ENCODE data around the gene PARP8. TPM values are rescaled to one million over a fixed set of nuclear protein-coding genes. Genes with fewer than 3 reads are reported as not detected.

The PARP8 gene
- total RNA-seq, 6 donors from 2014 or later, result 33.3 to 64.1 (median 34.6) TPM

DNA sequence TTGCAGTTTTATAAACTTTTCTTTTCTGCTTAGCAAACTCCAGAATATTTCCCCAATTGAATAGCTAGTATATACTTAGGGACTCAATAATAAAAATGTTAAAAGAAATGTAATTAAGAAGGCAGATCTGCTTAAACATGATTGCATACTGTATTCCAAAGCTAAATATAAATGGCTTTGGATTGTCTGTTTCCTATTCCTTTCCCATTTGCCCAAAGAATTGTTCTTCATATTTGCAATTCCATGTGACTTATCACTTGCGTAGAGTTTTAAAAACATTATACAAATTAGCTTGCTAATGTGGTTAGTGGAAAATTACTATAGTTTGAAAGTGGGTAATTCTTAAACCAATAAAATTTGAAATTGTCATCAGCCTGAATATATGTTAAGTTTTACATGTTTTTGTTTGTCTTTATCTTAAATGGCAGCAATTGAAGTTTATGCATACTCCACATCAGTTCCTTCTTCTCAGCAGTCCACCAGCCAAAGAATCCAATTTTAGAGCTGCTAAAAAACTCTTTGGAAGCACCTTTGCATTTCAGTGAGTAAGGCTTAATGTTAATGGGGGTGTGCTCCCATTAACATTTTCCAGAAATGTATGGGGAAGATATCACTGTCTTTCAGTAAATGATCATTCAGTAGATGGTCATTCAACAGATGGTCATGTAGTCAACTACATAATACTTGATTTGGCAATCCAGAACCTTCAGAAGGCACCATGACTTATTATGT is 161.2 kb downstream of the PARP8 start:
- no peaks in the 10 kb centered on the region for H3K27me3 ChIP-seq
- TF ChIP-seq, protein P1, sequence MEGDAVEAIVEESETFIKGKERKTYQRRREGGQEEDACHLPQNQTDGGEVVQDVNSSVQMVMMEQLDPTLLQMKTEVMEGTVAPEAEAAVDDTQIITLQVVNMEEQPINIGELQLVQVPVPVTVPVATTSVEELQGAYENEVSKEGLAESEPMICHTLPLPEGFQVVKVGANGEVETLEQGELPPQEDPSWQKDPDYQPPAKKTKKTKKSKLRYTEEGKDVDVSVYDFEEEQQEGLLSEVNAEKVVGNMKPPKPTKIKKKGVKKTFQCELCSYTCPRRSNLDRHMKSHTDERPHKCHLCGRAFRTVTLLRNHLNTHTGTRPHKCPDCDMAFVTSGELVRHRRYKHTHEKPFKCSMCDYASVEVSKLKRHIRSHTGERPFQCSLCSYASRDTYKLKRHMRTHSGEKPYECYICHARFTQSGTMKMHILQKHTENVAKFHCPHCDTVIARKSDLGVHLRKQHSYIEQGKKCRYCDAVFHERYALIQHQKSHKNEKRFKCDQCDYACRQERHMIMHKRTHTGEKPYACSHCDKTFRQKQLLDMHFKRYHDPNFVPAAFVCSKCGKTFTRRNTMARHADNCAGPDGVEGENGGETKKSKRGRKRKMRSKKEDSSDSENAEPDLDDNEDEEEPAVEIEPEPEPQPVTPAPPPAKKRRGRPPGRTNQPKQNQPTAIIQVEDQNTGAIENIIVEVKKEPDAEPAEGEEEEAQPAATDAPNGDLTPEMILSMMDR (IDR thresholded peaks at IDR 0.05), result no peak
- no peaks in the 10 kb centered on the region for H3K4me1 ChIP-seq
- H3K9me3 ChIP-seq, result no peaks in the 10 kb centered on the region
- peaks cover 4 to 32% (median 17%) of the 10 kb centered on the region in 4 donors for H3K36me3 ChIP-seq
- WGBS, 2 donors, result 96 to 100% methylated on average over 1 of the region's 1 CpG
- no peak for ATAC-seq (ENCODE audit: low FRiP score in 2 of 2)
- H3K27ac ChIP-seq, result no peak overlapping the region
- no peak for DNase-seq
- no peak overlapping the region for H3K4me3 ChIP-seq

DNA sequence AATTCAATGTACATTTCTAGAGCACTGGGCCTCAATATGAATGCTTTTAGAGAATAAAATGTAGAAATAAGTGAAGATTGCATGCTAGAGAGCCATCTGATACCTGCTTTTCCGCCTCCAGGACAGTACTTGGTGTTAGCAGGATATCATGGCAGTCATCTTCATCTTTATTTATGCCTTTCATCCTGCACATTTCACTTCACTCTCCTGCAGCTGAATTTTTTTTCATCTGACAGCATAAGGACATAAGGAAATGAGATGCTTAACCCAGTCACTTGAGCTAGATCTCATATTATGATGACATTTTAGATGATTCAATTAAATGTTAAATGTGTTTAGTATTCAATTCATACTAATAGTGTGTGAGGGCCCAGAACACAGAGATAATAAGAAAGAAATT is 162.6 kb downstream of the PARP8 start:
- TF ChIP-seq EP300 (IDR thresholded peaks at IDR 0.05) (no peak), POLR2AphosphoS5 (IDR thresholded peaks at IDR 0.05) (no peak)
- TF ChIP-seq, protein P1 (IDR thresholded peaks at IDR 0.05), result no peak
- no peaks in the 10 kb centered on the region for H3K9me3 ChIP-seq
- no peaks in the 10 kb centered on the region for H3K27me3 ChIP-seq
- WGBS, 2 donors, result 100% methylated on average over 1 of the region's 1 CpG
- no peak overlapping the region for H3K27ac ChIP-seq
- H3K4me1 ChIP-seq, result no peaks in the 10 kb centered on the region
- no peak for ATAC-seq (ENCODE audit: low FRiP score in 2 of 2)
- H3K36me3 ChIP-seq, result peaks cover 4 to 35% (median 16%) of the 10 kb centered on the region in 4 donors
- DNase-seq, result no peak
- H3K4me3 ChIP-seq, result no peak overlapping the region

DNA sequence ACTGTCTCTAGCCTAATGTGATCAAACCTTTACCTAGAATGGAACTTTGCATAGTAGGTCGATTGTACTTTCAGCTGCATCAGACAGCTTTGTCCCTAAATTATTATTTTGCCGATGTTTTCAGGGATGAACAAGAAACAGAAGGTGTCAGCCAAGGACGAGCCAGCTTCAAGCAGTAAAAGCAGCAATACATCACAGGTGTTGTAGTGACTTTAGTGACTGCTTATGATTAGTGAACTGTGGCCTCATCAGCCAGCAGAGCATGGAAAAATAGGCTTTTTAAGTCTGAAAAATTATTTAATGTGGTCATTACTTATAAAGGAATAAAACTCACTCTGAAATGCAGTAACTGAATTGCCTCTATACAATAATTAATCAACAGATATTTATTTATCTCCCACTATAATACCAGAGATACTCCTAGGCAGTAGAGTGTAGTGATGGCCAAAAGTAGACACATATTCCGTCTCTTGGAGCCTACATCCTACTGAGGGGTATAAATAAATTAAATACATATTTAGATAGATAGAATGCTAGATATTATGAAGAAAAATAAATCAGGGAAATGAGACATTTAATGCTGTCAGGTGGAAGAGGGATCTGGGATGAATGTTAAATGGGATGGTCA is 166.3 kb downstream of the PARP8 start:
- 96% methylated on average over 4 of the region's 4 CpGs for WGBS, 2 donors
- Histone ChIP-seq H3K9me3 (no peaks in the 10 kb centered on the region), H3K36me3 (peaks cover 4 to 52% (median 14%) of the 10 kb centered on the region in 4 donors), H3K4me3 (no peak overlapping the region), H3K27me3 (no peaks in the 10 kb centered on the region), H3K4me1 (no peaks in the 10 kb centered on the region), H3K27ac (no peak overlapping the region)
- no peak for ATAC-seq (ENCODE audit: low FRiP score in 2 of 2)
- TF ChIP-seq, protein P1 (IDR thresholded peaks at IDR 0.05), result no peak
- TF ChIP-seq EP300 (IDR thresholded peaks at IDR 0.05) (no peak), POLR2AphosphoS5 (IDR thresholded peaks at IDR 0.05) (no peak), POLR2A (IDR thresholded peaks at IDR 0.05) (no peak)
- DNase-seq, result no peak

DNA sequence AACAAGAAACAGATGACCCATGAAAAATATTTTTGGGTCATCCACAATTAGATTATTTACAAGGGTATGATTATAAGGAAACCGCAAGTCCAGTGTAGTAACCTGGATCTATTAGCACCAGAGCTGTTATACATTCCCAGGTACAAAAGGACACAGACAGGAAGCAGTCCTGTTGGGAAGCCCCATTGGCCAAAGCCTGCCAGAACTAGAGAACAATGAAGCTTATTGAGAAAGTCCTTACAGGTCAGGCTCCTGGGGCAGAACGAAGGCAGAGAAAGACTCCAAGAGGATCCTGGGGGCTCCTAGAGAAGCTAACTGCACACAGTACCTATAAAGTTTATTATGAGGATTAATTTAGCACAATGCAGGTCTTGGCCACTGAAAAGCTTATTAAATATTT is 169.9 kb downstream of the PARP8 start:
- Histone ChIP-seq H3K36me3 (peaks cover 0 to 28% (median 4%) of the 10 kb centered on the region in 4 donors), H3K9me3 (no peaks in the 10 kb centered on the region), H3K27me3 (no peaks in the 10 kb centered on the region), H3K4me3 (no peak overlapping the region), H3K27ac (no peak overlapping the region), H3K4me1 (no peaks in the 10 kb centered on the region)
- no peak for DNase-seq
- TF ChIP-seq, protein P1 (IDR thresholded peaks at IDR 0.05), result no peak
- TF ChIP-seq EP300 (IDR thresholded peaks at IDR 0.05), result no peak
- no peak for TF ChIP-seq POLR2AphosphoS5 (IDR thresholded peaks at IDR 0.05)
- no peak for TF ChIP-seq POLR2A (IDR thresholded peaks at IDR 0.05)
- ATAC-seq (ENCODE audit: low FRiP score in 2 of 2), result no peak
- 90 to 95% methylated on average over 2 of the region's 2 CpGs for WGBS, 2 donors

DNA sequence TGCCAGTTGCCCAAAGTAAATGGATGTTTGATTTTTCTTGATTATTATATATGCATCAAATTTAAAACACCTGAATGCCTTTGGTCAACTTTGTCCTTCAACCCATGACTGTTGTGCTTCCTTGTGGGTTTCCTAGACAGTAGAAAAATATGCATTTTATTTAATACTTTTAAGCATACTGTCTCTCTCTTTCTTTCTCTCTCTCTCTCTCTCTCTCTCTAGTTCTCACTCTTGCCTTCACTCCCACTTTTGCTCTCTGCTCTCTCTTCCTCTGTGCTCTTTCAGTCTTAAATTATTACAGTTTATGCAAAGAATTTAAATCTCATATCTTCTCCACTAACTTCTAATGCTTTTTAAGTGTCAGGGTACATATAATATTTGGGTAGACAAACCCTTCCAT is 173.0 kb downstream of the PARP8 start:
- Histone ChIP-seq H3K9me3 (no peaks in the 10 kb centered on the region), H3K4me3 (no peak overlapping the region), H3K27ac (no peak overlapping the region), H3K36me3 (peaks cover 0 to 42% (median 8%) of the 10 kb centered on the region in 4 donors), H3K27me3 (no peaks in the 10 kb centered on the region), H3K4me1 (no peaks in the 10 kb centered on the region)
- no peak for DNase-seq
- no peak for ATAC-seq (ENCODE audit: low FRiP score in 2 of 2)
- TF ChIP-seq POLR2A (IDR thresholded peaks at IDR 0.05) (no peak), POLR2AphosphoS5 (IDR thresholded peaks at IDR 0.05) (no peak), EP300 (IDR thresholded peaks at IDR 0.05) (no peak)
- TF ChIP-seq, protein P1 (IDR thresholded peaks at IDR 0.05), result no peak

All from upper lobe of left lung (tissue), 6 donors.